ENCODE measurements around the gene SATB2.

SATB2 gene

DNA sequence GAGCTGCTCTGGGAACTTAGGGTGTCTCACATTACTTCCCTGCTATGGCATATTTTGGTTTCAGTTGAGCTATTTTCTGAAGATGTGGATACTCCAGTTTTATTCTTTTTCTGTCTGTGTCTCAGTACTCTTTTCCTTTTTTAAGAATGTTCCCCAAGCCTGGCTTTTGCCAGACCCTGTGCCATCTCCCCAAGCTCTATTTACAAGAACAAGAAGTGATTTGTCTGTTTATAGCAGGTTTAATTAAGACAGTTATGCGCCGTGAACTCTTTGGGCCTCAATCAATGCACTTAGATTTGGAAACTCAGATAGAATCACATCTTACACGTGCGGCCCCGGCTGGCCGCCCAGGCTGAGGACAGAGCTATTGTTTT, 8.9 kb upstream of the SATB2 start:
- no peak for DNase-seq (ENCODE audit: low read depth)
- in situ Hi-C loops (cut with HindIII; ENCODE audit: low sequenced_read_pairs) = no loop called here
- TF ChIP-seq, protein P1, sequence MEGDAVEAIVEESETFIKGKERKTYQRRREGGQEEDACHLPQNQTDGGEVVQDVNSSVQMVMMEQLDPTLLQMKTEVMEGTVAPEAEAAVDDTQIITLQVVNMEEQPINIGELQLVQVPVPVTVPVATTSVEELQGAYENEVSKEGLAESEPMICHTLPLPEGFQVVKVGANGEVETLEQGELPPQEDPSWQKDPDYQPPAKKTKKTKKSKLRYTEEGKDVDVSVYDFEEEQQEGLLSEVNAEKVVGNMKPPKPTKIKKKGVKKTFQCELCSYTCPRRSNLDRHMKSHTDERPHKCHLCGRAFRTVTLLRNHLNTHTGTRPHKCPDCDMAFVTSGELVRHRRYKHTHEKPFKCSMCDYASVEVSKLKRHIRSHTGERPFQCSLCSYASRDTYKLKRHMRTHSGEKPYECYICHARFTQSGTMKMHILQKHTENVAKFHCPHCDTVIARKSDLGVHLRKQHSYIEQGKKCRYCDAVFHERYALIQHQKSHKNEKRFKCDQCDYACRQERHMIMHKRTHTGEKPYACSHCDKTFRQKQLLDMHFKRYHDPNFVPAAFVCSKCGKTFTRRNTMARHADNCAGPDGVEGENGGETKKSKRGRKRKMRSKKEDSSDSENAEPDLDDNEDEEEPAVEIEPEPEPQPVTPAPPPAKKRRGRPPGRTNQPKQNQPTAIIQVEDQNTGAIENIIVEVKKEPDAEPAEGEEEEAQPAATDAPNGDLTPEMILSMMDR (IDR thresholded peaks at IDR 0.05; ENCODE audit: low read depth, low read length, missing control alignments) = no peak
- no peak overlapping the region for H3K4me3 ChIP-seq (ENCODE audit: low read depth, low read length)

DNA sequence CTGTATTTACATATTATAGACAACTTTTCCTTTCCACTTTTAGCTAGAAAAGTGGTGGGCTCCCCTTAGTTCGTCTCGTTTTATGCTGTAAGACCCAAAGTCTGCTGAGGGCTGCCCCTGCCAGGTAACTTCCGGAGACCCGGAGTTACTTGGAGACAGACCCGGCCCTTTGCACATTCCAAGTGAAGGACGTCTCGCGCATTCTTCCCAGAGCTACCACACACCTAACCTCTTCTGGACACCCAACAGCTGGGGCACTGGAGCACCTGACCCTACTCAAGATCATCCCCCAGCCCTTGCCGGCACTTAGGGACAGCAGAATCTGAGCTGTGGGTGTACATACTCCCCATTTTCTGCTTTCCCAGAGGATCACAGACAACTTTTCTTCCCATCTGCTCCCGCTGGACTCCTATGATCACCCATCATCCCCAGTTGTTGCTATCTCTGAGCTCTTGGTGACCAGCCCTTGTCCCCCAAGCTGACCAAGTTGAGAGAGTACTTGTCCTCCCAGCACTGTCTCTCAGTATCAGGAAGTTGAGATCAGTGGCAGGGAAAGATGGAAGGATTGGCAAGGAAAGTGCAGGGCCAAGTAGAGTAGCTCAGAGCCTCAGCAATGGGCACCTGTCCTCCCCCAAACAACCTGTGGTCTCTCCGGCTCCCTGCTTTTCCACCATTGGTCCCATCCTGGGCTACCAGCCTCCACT, 8.4 kb upstream of the SATB2 start:
- in situ Hi-C loops (cut with HindIII; ENCODE audit: low sequenced_read_pairs) = no loop called here
- H3K4me3 ChIP-seq (ENCODE audit: low read depth, low read length) = no peak overlapping the region
- DNase-seq (ENCODE audit: low read depth) = no peak
- TF ChIP-seq, protein P1 (IDR thresholded peaks at IDR 0.05; ENCODE audit: low read depth, low read length, missing control alignments) = no peak

DNA sequence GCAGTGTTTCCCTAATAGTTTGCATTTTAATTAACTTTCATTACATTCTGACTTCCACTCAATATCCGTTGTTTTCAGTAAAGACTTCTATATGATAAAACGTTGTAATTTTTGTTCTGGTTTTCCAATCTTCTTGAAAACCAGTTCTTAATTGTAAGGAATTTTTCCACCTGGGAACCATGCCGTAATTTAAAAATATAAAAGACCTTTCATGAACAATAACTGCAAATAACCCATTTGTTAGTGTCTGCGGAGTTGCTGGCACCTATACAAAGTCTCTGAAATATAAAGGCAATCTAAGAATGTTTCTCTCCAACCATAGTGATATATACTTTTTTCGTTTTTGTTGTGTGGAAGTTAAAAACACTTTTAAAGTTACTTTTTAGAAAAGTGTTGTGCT, 7.7 kb upstream of the SATB2 start:
- no peak for DNase-seq (ENCODE audit: low read depth)
- in situ Hi-C loops (cut with HindIII; ENCODE audit: low sequenced_read_pairs) = no loop called here
- H3K4me3 ChIP-seq (ENCODE audit: low read depth, low read length) = no peak overlapping the region
- TF ChIP-seq, protein P1 (IDR thresholded peaks at IDR 0.05; ENCODE audit: low read depth, low read length, missing control alignments) = no peak

DNA sequence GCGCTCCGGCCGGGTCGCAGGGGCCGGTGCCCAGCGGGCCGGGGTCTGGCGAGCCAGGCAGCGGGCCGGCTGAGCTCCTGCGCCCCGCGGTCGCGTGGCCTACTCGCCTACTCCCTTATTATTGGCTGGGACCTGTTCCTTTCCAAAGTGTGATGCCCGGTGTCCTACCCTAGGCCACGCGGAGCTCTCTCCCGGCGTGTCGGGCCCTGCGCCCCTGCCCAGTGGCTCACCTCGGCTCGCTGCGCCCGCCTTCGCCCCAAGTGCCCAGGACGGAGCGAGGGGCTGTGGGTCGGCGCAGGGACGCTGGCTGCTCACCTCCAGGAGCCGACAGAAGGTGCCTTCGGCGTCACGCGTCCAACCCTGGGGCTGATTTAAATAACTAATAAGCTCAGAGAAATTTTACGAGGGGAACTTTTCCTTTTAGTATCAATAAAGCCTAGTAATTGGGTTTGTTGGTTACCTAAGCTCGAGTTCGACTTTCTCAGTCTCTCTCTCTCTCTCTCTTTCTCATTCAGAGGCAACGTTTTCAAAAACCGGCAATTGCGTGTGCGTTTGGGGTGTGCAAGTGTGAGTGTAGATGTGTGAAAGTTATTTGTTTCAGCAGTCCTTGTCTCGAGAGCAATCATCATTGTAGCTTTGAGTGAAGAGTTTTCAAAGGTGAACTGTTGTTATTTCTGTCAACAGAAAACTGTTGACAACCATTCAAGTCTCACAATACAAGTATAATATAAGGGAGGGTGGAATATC, 7.0 kb upstream of the SATB2 start:
- H3K4me3 ChIP-seq (ENCODE audit: low read depth, low read length) = peak overlapping the region; percentile 44
- TF ChIP-seq, protein P1 (IDR thresholded peaks at IDR 0.05; ENCODE audit: low read depth, low read length, missing control alignments) = no peak
- DNase-seq (ENCODE audit: low read depth) = no peak
- in situ Hi-C loops (cut with HindIII; ENCODE audit: low sequenced_read_pairs) = no loop called here

DNA sequence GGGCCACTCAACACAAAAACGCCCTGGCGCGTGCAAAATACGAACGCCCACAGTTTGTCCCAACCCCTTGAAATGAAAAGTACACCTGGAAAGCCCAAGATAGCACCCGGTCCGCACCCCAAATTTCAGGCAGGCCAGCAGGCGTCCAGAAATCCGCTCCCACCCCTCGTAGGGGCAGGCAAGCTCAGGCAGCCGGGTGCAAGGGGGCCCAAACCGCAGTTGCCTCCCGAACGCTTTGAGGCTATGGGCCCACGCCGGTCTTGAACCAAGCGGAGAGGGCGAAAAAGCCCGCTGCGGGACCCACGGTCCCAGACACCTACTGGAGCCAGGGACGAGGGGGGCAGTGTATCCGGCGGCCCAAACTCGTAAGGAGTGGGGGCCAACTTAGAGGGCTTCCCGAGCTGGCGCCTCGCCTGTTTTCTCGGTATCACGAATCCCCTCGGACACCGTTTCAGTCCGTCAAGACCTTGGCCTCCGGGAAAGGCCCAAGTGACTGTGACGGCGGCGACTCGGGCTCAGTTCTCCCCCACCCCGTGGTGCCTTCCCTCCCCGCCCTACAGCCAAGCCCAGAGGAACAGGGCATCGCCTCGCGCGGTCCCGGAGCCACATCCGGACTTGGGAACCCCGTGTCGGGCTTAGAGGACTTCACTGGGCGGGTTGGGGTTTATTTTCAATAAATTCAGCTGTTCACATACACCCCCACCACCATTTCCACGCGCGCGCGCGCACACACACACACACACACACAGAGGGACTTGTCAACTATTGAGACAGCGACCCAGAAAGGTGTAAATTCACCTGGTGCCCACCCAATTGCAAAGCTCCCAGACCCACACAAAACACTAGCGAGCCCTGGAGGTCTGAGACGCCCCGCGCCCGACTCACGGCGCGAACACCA, 6.2 kb upstream of the SATB2 start:
- H3K4me3 ChIP-seq (ENCODE audit: low read depth, low read length) = peak overlapping the region; percentile 44

More for the DNA sequence above, 6.2 kb upstream of the SATB2 start:
- in situ Hi-C loops (cut with HindIII; ENCODE audit: low sequenced_read_pairs) = no loop called here
- TF ChIP-seq, protein P1 (IDR thresholded peaks at IDR 0.05; ENCODE audit: low read depth, low read length, missing control alignments) = no peak
- DNase-seq (ENCODE audit: low read depth) = no peak
